Osteoblast (primary cell): ENCODE results near the gene RNF130. TPM values are rescaled to one million over a fixed set of nuclear protein-coding genes. Genes with fewer than 3 reads are reported as not detected.

Experiments
- DNase-seq: peaks from one replicate; pipeline ENCODE4 v3.0.0; 2011; ENCODE audit warnings: low spot score, mixed read lengths; ENCODE audit not compliant: insufficient read length; ENCODE audit errors: missing footprints
- H2AFZ ChIP-seq: 2 replicates; pipeline ENCODE4 v1.6.0; 2011; ENCODE audit warnings: mild to moderate bottlenecking, low read length
- H3K27ac ChIP-seq: 2 replicates; pipeline ENCODE4 v1.5.1; 2011; ENCODE audit warnings: mild to moderate bottlenecking, low read depth, low read length, moderate library complexity
- H3K27me3 ChIP-seq: 2 replicates; pipeline ENCODE4 v1.6.0; 2012; ENCODE audit warnings: mild to moderate bottlenecking, control low read depth, inconsistent platforms, low read length, moderate library complexity; ENCODE audit not compliant: insufficient read depth
- H3K36me3 ChIP-seq: 2 replicates; pipeline ENCODE4 v1.5.1; 2011; ENCODE audit warnings: mild to moderate bottlenecking, low read length, control low read depth, moderate library complexity; ENCODE audit not compliant: insufficient read depth
- H3K4me1 ChIP-seq: 2 replicates; pipeline ENCODE4 v1.5.1; 2011; ENCODE audit warnings: mild to moderate bottlenecking, low read length, control low read depth, moderate library complexity; ENCODE audit not compliant: insufficient read depth
- H3K4me2 ChIP-seq: 2 replicates; pipeline ENCODE4 v1.6.0; 2011; ENCODE audit warnings: mild to moderate bottlenecking, low read length; ENCODE audit not compliant: insufficient read depth
- H3K4me3 ChIP-seq: fragments of 200-600 bp; sonication (generic); 3 replicates; pipeline ENCODE4 v1.5.1; 2012; ENCODE audit warnings: mild to moderate bottlenecking, low read length, inconsistent platforms; ENCODE audit not compliant: insufficient read depth
- H3K79me2 ChIP-seq: 2 replicates; pipeline ENCODE4 v1.6.0; 2012; ENCODE audit warnings: mild to moderate bottlenecking, low read length, control low read depth, inconsistent platforms; ENCODE audit not compliant: insufficient read depth
- H3K9me3 ChIP-seq: 2 replicates; pipeline ENCODE4 v1.5.1; 2011; ENCODE audit warnings: low read depth, low read length, control low read depth
- H4K20me1 ChIP-seq: 2 replicates; pipeline ENCODE4 v1.6.0; 2012; ENCODE audit warnings: mild to moderate bottlenecking, low read length, control low read depth; ENCODE audit not compliant: insufficient read depth
- CTCF ChIP-seq: IDR thresholded peaks from 2 replicates; pipeline ENCODE4 v1.5.1; 2011; ENCODE audit warnings: mild to moderate bottlenecking, low read depth, low read length, moderate library complexity; ENCODE audit errors: extremely low read depth
- total RNA-seq: library from RNA; depleted of rRNA; stranded (reverse); fragments of >200 nt; gene quantifications from 2 replicates; pipeline ENCODE4 v1.2.3, GENCODE V29; 2012

The RNF130 gene
- total RNA-seq, 1 donor = 28.6 TPM

GRCh38 chr5:180107005-180107404 lies 35.4 kb upstream of the RNF130 start:
- no peak for TF ChIP-seq CTCF
- H3K27ac ChIP-seq = no peak overlapping the region
- no peaks in the 10 kb centered on the region for H3K79me2 ChIP-seq
- no peaks in the 10 kb centered on the region for H4K20me1 ChIP-seq
- H3K27me3 ChIP-seq = no peaks in the 10 kb centered on the region
- H3K4me3 ChIP-seq = no peak overlapping the region
- H3K36me3 ChIP-seq = no peaks in the 10 kb centered on the region
- no peak overlapping the region for H3K4me2 ChIP-seq
- H3K9me3 ChIP-seq = no peaks in the 10 kb centered on the region
- H3K4me1 ChIP-seq = peaks cover 3% of the 10 kb centered on the region
- no peak overlapping the region for H2AFZ ChIP-seq
- DNase-seq = no peak

GRCh38 chr5:180105827-180106312 lies 34.3 kb upstream of the RNF130 start:
- no peaks in the 10 kb centered on the region for H4K20me1 ChIP-seq
- peak; percentile 29 for DNase-seq

GRCh38 chr5:180104168-180104530 lies 32.6 kb upstream of the RNF130 start:
- H2AFZ ChIP-seq = peak overlapping the region; percentile 1
- H3K4me1 ChIP-seq = peaks cover 3% of the 10 kb centered on the region
- no peak overlapping the region for H3K4me3 ChIP-seq
- no peaks in the 10 kb centered on the region for H4K20me1 ChIP-seq
- no peak overlapping the region for H3K27ac ChIP-seq
- no peaks in the 10 kb centered on the region for H3K36me3 ChIP-seq
- TF ChIP-seq CTCF = no peak
- H3K27me3 ChIP-seq = no peaks in the 10 kb centered on the region
- no peaks in the 10 kb centered on the region for H3K79me2 ChIP-seq
- no peak overlapping the region for H3K4me2 ChIP-seq
- H3K9me3 ChIP-seq = no peaks in the 10 kb centered on the region
- DNase-seq = no peak

More at GRCh38 chr5:180105827-180106312, 34.3 kb upstream of the RNF130 start:
- no peak overlapping the region for H2AFZ ChIP-seq
- H3K79me2 ChIP-seq = no peaks in the 10 kb centered on the region
- H3K27ac ChIP-seq = no peak overlapping the region
- H3K9me3 ChIP-seq = no peaks in the 10 kb centered on the region
- no peak for TF ChIP-seq CTCF
- H3K27me3 ChIP-seq = no peaks in the 10 kb centered on the region
- H3K4me3 ChIP-seq = no peak overlapping the region
- H3K4me2 ChIP-seq = no peak overlapping the region
- H3K36me3 ChIP-seq = no peaks in the 10 kb centered on the region
- peaks cover 3% of the 10 kb centered on the region for H3K4me1 ChIP-seq

- no peak overlapping the region for H2AFZ ChIP-seq
- TF ChIP-seq CTCF = no peak
These were observed 32.1 kb upstream of the RNF130 start for GRCh38 chr5:180103487-180104167.

More at GRCh38 chr5:180103487-180104167, 32.1 kb upstream of the RNF130 start:
- Histone ChIP-seq H3K9me3 (no peaks in the 10 kb centered on the region), H4K20me1 (no peaks in the 10 kb centered on the region), H3K4me3 (no peak overlapping the region), H3K4me2 (no peak overlapping the region), H3K4me1 (peaks cover 3% of the 10 kb centered on the region), H3K27me3 (no peaks in the 10 kb centered on the region), H3K79me2 (no peaks in the 10 kb centered on the region), H3K36me3 (no peaks in the 10 kb centered on the region), H3K27ac (no peak overlapping the region)
- peak; percentile 72 for DNase-seq
